CD4-positive, alpha-beta T cell treated with Interferon alpha-2 for 1 hour (primary cell): Measurements from ENCODE around the gene RAB11FIP5.
"Not testable (repeated sequence)": the region's sequence is repeated elsewhere in the genome, so short reads cannot be mapped to it uniquely, and the experiment has no call there.

Experiments
- DNase-seq, 2 donors: peaks; one replicate each; pipeline ENCODE4 v3.0.0-alpha.2; 2020 to 2022

Gene RAB11FIP5, protein sequence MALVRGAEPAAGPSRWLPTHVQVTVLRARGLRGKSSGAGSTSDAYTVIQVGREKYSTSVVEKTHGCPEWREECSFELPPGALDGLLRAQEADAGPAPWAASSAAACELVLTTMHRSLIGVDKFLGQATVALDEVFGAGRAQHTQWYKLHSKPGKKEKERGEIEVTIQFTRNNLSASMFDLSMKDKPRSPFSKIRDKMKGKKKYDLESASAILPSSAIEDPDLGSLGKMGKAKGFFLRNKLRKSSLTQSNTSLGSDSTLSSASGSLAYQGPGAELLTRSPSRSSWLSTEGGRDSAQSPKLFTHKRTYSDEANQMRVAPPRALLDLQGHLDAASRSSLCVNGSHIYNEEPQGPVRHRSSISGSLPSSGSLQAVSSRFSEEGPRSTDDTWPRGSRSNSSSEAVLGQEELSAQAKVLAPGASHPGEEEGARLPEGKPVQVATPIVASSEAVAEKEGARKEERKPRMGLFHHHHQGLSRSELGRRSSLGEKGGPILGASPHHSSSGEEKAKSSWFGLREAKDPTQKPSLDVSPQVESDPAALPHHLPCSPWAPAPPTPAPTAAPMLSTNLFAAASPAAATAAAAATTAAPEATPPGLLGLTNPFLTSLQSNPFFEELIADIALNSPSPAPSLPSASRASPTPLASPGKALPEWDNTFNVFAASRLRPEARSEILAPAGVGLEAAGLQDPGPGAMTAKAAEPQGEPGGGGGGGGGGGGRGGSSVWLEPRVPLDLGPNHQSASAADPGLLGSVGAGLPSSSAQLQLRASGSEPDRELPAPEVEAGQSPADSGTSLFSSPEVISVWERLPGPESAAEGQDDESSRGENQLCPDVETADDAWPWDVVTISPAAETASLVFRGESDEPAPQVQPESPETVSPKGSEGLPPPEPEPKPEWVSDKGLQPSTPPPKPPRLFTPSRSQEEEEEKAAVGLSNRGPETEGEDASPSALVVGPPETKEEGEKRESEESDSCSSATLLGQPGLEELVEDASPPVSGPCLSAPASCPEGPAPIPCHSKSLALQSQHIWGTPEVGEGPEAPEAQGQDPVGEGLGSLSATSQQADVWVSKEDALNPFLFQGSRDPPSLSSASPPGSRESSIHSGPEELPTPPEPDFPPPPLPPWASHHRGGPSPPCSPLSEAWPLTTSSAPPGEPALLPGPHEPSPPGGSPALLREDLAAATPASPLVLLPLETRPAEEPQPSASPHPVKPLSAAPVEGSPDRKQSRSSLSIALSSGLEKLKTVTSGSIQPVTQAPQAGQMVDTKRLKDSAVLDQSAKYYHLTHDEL (N-terminal part only)

GRCh38 chr2:73112913-73113854, at the start of gene RAB11FIP5:
RAB11FIP5 (minus strand) TSS chr2:73112948; CDS start chr2:73112777, 171 bp downstream.
- peak; percentile 84 to 89 for DNase-seq

DNA sequence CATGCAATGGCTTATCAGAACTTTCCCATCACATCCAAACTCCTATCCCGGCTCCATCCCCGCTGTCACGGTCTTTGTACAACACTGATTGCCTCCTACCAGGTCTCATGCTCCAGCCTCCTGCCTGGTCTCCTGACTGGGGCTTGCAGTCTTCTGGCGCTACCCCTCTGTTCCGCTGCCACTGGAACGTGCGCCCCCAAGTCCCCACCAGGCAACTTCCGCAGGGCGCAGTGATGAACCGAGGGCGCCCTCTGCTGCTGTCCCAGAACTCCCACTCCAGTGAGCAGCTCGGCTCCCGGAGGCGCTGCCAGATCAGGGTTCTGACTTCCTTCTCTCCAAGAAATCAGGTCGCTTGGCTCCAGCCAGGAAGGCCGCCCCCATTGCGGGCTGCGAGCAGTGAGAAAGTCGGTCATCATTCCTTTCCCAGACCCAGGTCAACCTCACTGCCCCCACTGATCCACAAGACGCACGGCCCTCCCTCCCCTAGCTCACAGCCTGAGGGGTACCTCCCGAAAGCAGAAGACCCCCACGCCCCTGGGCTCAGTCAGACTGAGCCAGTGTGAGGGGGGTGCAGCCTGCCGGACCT, 43.9 kb upstream of the RAB11FIP5 start:
- DNase-seq, result peak; percentile 10 to 44

GRCh38 chr2:73142937-73143336, 30.2 kb upstream of the RAB11FIP5 start:
- no peak for DNase-seq

- DNase-seq, result no peak
Measured at GRCh38 chr2:73141896-73142295, 29.1 kb upstream of the RAB11FIP5 start.

DNA sequence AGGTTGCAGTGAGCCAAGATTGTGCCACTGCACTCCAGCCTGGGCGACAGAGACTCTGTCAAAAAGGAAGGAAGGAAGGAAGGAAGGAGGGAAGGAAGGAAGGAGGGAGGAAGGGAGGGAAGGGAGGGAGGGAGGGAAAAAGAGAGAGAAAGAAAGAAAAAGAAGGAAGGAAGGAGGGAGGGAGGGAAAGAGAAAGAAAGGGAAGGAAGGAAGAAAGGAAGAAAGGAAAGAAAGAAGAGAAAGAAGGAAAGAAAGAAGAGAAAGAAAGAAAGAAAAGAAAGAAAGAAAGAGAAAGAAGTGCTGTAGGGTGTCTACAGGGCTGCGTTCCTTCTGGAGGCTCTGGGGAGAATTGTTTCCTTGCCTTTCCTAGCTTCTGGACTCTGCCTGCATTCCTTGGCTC, 22.5 kb upstream of the RAB11FIP5 start:
- DNase-seq, result no peak

DNA sequence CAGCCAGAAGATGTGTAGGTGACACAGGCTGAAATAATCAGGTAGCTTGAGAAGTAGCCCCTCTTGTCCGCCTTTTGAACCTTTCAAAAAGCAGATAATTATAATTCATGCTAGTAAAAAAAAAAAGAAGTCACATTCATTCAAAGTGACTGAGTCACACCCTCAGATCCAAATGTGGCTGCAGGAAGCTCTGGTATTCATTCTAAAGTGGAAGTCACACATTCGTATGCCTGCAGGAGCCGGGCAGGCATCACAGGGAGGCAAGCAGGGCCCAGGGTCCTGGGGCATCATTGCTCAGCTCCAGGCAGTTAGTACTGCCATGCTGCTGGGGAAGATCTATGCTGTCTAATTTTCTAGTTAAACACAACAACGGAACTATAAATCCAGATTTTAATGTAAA, 21.7 kb upstream of the RAB11FIP5 start:
- no peak for DNase-seq

- DNase-seq, result no peak
Measured at GRCh38 chr2:73133566-73134197, 20.9 kb upstream of the RAB11FIP5 start.

- no peak for DNase-seq
Measured at GRCh38 chr2:73131807-73132206, 19.1 kb upstream of the RAB11FIP5 start.

DNA sequence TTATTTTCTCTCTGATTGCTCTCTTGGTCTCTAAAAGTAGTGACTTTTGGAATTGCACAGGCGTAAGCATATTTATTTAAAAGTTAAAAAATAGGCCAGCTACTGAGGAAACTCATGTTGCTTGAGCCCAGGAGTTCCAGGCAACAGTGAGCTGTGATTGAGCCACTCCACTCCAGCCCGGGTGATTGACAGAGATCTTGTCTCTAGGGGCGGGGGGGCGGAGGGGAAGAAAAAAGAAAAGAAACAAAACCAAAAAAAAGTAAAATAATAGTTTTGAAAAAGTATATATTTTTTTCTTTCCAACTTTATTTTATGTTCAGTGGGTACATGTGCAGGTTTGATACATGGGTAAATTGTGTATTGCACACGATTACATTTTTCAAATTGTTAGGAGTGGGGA, 18.0 kb upstream of the RAB11FIP5 start:
- DNase-seq, result no peak

GRCh38 chr2:73128841-73129535, 16.2 kb upstream of the RAB11FIP5 start:
- no peak for DNase-seq

GRCh38 chr2:73122536-73122935, 9.8 kb upstream of the RAB11FIP5 start:
- DNase-seq, result no peak

GRCh38 chr2:73119611-73120239, 7.0 kb upstream of the RAB11FIP5 start:
- not testable (repeated sequence) for DNase-seq

GRCh38 chr2:73117441-73117840, 4.7 kb upstream of the RAB11FIP5 start:
- DNase-seq, result no peak

DNA sequence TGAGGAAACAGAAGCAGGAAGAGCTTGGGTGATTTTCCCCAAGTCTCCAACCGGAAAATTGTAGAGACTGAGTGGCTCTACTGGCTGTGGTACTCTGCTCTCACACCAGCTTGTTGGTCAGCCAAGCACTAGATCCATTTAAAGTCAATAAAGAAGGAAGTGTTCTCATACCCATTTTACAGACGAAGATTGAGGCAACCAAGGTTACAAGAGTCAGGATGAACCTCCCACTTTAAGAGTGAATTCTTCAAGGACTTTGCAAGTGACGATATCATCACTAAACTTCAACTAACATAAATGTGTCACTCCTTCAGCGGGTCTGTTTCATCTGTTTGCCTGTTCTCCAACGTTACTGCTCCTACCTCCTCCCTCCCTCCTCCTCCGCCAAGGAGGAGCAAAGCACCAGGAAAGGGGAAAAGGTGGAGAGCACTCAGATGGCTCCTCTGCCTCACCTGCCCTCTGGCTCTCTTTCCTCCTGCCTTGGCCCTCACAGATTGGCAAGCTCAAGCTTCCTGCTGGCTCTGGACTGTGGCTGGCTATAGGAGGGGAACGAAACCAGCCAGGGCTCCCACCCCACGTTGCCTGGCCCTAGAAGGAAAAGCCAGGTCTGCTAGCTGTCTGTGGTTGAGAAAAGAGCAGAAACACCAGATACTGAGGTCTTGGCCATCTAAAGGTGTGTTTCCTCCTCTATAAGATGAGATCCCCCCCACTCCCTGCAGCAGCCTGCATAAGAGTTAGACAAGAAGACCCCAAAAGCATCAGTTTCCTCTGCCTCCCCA, 3.6 kb upstream of the RAB11FIP5 start:
- DNase-seq, result no peak

GRCh38 chr2:73114273-73114867, 1.6 kb upstream of the RAB11FIP5 start:
- no peak for DNase-seq

DNA sequence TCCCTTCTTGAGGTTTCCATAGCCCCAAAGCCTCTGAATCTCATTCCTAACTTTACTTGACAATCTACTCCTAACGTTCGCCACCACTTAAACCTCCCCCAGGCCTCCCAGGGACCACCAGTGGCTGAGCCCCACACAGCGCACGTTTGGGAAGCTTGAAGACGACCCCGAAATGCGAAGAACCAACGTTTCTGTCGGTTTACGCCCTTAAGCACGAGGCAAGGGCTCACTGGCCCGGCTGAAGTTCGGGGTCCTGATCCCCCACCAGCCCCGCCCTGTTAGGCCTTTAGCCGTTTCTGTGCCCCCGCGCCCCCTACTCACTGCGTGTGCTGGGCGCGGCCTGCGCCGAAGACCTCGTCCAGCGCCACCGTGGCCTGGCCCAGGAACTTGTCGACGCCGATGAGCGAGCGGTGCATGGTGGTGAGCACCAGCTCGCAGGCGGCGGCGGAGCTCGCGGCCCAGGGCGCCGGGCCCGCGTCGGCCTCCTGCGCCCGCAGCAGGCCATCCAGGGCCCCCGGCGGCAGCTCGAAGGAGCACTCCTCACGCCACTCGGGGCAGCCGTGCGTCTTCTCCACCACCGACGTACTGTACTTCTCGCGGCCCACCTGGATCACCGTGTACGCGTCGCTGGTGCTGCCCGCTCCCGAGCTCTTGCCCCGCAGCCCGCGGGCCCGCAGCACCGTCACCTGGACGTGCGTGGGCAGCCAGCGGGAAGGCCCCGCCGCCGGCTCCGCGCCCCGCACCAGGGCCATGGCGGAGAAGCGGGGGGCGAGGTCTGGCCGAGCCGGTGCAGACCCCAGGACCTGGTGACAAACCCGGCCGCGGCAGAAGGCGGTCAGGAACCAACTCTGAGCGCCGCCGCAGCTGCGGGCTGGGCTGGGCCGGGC, 479 bp downstream of the RAB11FIP5 start:
- peak; percentile 16 to 33 for DNase-seq
